Measurements from ENCODE around the gene UBTD2. TPM values are rescaled to one million over a fixed set of nuclear protein-coding genes. Genes with fewer than 3 reads are reported as not detected.
A peak's percentile ranks its signal among the peaks of the same experiment; 100 is the strongest.

Gene UBTD2
- total and polyA plus RNA-seq, 2 donors from 2014 or later = 12.9 to 17.8 TPM

- DNase-seq (peak in 2 of 5 donors; percentile 30 to 34), FAIRE-seq (no peak)
- no peak overlapping the region for H3K9ac ChIP-seq (ENCODE audit: low read length in 3 of 3)
- H3K9me3 ChIP-seq (ENCODE audit: control insufficient read depth in 2 of 3, insufficient read depth in 1 of 3, low read length in 3 of 3) = no peaks in the 10 kb centered on the region
- H3K27me3 ChIP-seq (ENCODE audit: control insufficient read depth, insufficient read depth, low read length) = no peaks in the 10 kb centered on the region
- TF ChIP-seq CTCF (IDR thresholded peaks at IDR 0.05; ENCODE audit: borderline replicate concordance, extremely low read depth, insufficient read depth) = no peak
- H3K27ac ChIP-seq (ENCODE audit: low read depth in 2 of 2, low read length in 2 of 2) = no peak overlapping the region
- intact Hi-C loops (cut with DNase I) = no loop called here
- H3K36me3 ChIP-seq (ENCODE audit: control insufficient read depth in 2 of 3, insufficient read depth in 3 of 3, low read length in 3 of 3) = no peaks in the 10 kb centered on the region
- peaks cover 0 to 2% (median 0%) of the 10 kb centered on the region in 3 donors for H3K4me1 ChIP-seq (ENCODE audit: control insufficient read depth in 2 of 3, insufficient read depth in 2 of 3, low read depth in 1 of 3, low read length in 3 of 3)
- no peak overlapping the region for H3K4me3 ChIP-seq (ENCODE audit: low read length in 3 of 3)
These were observed 118.8 kb downstream of the UBTD2 start for GRCh38 chr5:172164769-172165212.

- TF ChIP-seq CTCF (IDR thresholded peaks at IDR 0.05; ENCODE audit: borderline replicate concordance, extremely low read depth, insufficient read depth) = no peak
These were observed 120.2 kb downstream of the UBTD2 start for GRCh38 chr5:172163346-172163745.

GRCh38 chr5:172162987-172163343 is 120.6 kb downstream of the UBTD2 start:
- H3K9ac ChIP-seq (ENCODE audit: low read length in 3 of 3) = no peak overlapping the region
- FAIRE-seq (no peak), DNase-seq (no peak)
- no peak overlapping the region for H3K27ac ChIP-seq (ENCODE audit: low read depth in 2 of 2, low read length in 2 of 2)
- no peaks in the 10 kb centered on the region for H3K9me3 ChIP-seq (ENCODE audit: control insufficient read depth in 2 of 3, insufficient read depth in 1 of 3, low read length in 3 of 3)
- intact Hi-C loops (cut with DNase I) = no loop called here
- H3K36me3 ChIP-seq (ENCODE audit: control insufficient read depth in 2 of 3, insufficient read depth in 3 of 3, low read length in 3 of 3) = no peaks in the 10 kb centered on the region
- no peaks in the 10 kb centered on the region for H3K27me3 ChIP-seq (ENCODE audit: control insufficient read depth, insufficient read depth, low read length)
- no peak overlapping the region for H3K4me3 ChIP-seq (ENCODE audit: low read length in 3 of 3)
- peaks cover 0 to 2% (median 0%) of the 10 kb centered on the region in 3 donors for H3K4me1 ChIP-seq (ENCODE audit: control insufficient read depth in 2 of 3, insufficient read depth in 2 of 3, low read depth in 1 of 3, low read length in 3 of 3)
- no peak for TF ChIP-seq CTCF (IDR thresholded peaks at IDR 0.05; ENCODE audit: borderline replicate concordance, extremely low read depth, insufficient read depth)

More at GRCh38 chr5:172163346-172163745, 120.2 kb downstream of the UBTD2 start:
- no peaks in the 10 kb centered on the region for H3K36me3 ChIP-seq (ENCODE audit: control insufficient read depth in 2 of 3, insufficient read depth in 3 of 3, low read length in 3 of 3)
- FAIRE-seq (no peak), DNase-seq (no peak)
- peaks cover 0 to 2% (median 0%) of the 10 kb centered on the region in 3 donors for H3K4me1 ChIP-seq (ENCODE audit: control insufficient read depth in 2 of 3, insufficient read depth in 2 of 3, low read depth in 1 of 3, low read length in 3 of 3)
- H3K9me3 ChIP-seq (ENCODE audit: control insufficient read depth in 2 of 3, insufficient read depth in 1 of 3, low read length in 3 of 3) = no peaks in the 10 kb centered on the region
- no peak overlapping the region for H3K4me3 ChIP-seq (ENCODE audit: low read length in 3 of 3)
- H3K9ac ChIP-seq (ENCODE audit: low read length in 3 of 3) = no peak overlapping the region
- intact Hi-C loops (cut with DNase I) = no loop called here
- no peak overlapping the region for H3K27ac ChIP-seq (ENCODE audit: low read depth in 2 of 2, low read length in 2 of 2)
- no peaks in the 10 kb centered on the region for H3K27me3 ChIP-seq (ENCODE audit: control insufficient read depth, insufficient read depth, low read length)

Measured in kidney (tissue), 14 donors.